HG03103 (cell line): ENCODE results near the gene TTN.

Experiments used
- ATAC-seq: cut with Tn5 transposase; IDR thresholded peaks from one replicate; pipeline ENCODE4 v1.9.1; 2021; ENCODE audit warnings: low read depth; ENCODE audit not compliant: unreplicated experiment

Gene TTN

GRCh38 chr2:178756843-178757242, 50.4 kb downstream of the TTN start:
- no peak for ATAC-seq

GRCh38 chr2:178756343-178756742, 50.9 kb downstream of the TTN start:
- ATAC-seq: no peak

- ATAC-seq: no peak
Observed at GRCh38 chr2:178747767-178748166, 59.5 kb downstream of the TTN start.

GRCh38 chr2:178734518-178734917, 72.7 kb downstream of the TTN start:
- ATAC-seq: no peak

GRCh38 chr2:178733975-178734374, 73.2 kb downstream of the TTN start:
- ATAC-seq: no peak

GRCh38 chr2:178732913-178733312, 74.3 kb downstream of the TTN start:
- ATAC-seq: no peak

GRCh38 chr2:178731300-178731699, 75.9 kb downstream of the TTN start:
- ATAC-seq: no peak

- ATAC-seq: no peak
Observed at GRCh38 chr2:178730049-178730448, 77.2 kb downstream of the TTN start.

GRCh38 chr2:178723786-178724346, 83.4 kb downstream of the TTN start:
- no peak for ATAC-seq

- ATAC-seq: no peak
Observed at GRCh38 chr2:178722296-178722695, 84.9 kb downstream of the TTN start.

- no peak for ATAC-seq
Observed at GRCh38 chr2:178718988-178719387, 88.2 kb downstream of the TTN start.

GRCh38 chr2:178718283-178718682, 88.9 kb downstream of the TTN start:
- ATAC-seq: no peak

GRCh38 chr2:178716394-178716793, 90.8 kb downstream of the TTN start:
- ATAC-seq: no peak

- ATAC-seq: no peak
Observed at GRCh38 chr2:178715366-178715765, 91.9 kb downstream of the TTN start.

- ATAC-seq: no peak
Observed at GRCh38 chr2:178707476-178707875, 99.7 kb downstream of the TTN start.

- no peak for ATAC-seq
Observed at GRCh38 chr2:178704876-178705275, 102.3 kb downstream of the TTN start.

GRCh38 chr2:178702361-178702760, 104.9 kb downstream of the TTN start:
- ATAC-seq: no peak

GRCh38 chr2:178700922-178701342, 106.3 kb downstream of the TTN start:
- no peak for ATAC-seq

GRCh38 chr2:178700136-178700535, 107.1 kb downstream of the TTN start:
- no peak for ATAC-seq

GRCh38 chr2:178692845-178693244, 114.4 kb downstream of the TTN start:
- no peak for ATAC-seq

- no peak for ATAC-seq
Observed at GRCh38 chr2:178689808-178690207, 117.4 kb downstream of the TTN start.

- no peak for ATAC-seq
Observed at GRCh38 chr2:178683877-178684276, 123.3 kb downstream of the TTN start.

GRCh38 chr2:178681081-178681480, 126.1 kb downstream of the TTN start:
- no peak for ATAC-seq
